NCI-H1694 treated with DMSO at 0.1 percent for 48 hours (cell line): ENCODE measurements around the gene JMJD1C.
"Not testable (repeated sequence)": the region's sequence is repeated elsewhere in the genome, so short reads cannot be mapped to it uniquely, and the experiment has no call there.

ENCODE experiments used
- DNase-seq: peaks from one replicate; lab custom pipeline; 2025; lab: John Stamatoyannopoulos, UW

JMJD1C gene, protein sequence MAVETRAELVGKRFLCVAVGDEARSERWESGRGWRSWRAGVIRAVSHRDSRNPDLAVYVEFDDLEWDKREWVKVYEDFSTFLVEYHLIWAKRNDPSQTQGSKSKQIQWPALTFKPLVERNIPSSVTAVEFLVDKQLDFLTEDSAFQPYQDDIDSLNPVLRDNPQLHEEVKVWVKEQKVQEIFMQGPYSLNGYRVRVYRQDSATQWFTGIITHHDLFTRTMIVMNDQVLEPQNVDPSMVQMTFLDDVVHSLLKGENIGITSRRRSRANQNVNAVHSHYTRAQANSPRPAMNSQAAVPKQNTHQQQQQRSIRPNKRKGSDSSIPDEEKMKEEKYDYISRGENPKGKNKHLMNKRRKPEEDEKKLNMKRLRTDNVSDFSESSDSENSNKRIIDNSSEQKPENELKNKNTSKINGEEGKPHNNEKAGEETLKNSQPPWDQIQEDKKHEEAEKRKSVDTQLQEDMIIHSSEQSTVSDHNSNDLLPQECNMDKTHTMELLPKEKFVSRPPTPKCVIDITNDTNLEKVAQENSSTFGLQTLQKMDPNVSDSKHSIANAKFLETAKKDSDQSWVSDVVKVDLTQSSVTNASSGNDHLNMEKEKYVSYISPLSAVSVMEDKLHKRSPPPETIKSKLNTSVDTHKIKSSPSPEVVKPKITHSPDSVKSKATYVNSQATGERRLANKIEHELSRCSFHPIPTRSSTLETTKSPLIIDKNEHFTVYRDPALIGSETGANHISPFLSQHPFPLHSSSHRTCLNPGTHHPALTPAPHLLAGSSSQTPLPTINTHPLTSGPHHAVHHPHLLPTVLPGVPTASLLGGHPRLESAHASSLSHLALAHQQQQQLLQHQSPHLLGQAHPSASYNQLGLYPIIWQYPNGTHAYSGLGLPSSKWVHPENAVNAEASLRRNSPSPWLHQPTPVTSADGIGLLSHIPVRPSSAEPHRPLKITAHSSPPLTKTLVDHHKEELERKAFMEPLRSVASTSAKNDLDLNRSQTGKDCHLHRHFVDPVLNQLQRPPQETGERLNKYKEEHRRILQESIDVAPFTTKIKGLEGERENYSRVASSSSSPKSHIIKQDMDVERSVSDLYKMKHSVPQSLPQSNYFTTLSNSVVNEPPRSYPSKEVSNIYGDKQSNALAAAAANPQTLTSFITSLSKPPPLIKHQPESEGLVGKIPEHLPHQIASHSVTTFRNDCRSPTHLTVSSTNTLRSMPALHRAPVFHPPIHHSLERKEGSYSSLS (N-terminal part only)

DNA sequence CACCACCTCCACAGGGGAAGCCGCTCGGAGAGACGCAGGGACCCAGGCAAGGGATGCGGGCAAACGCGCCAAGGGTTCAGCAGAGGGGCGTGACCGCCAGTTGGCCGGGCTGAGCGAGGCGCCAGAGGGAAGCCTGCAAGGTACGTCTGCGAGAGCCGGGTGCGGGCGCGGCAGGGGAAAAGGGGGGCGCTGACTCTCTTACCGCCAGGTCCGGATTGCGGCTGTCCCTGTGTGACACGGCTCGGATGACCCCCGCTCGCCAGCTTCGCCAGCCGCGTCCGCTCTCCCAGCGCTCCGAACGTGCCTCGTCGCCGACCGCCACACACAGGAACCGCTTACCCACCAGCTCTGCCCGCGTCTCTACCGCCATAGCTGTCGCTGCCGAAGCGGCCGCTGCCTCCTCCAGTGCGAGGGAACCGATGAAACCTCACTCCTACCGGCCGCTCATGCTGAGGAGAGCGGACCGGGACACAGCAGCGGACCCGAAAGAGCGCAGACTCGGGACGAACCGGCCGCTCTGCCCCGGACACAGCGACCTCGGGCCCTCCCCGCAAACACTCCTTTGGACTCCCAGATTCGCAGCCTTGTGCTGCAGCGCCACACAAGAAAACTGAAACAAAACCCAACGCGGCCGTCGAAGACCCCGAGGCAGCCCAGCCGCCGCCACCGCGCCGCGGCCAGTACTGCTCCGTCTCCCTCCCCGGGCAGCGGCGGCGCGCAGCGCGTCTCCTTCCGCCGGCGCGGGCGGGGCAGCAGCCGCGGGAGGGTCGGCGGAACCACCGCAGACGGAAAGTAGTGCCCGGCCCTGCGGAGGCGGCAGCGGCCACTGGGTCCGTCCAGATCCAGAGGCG is at the start of gene JMJD1C:
JMJD1C (minus strand) TSS at position 685 of the 851 bp plus-strand sequence; CDS start at position 370, 315 bp downstream.
- DNase-seq: peak; percentile 53

- DNase-seq: no peak
Measured at GRCh38 chr10:63515002-63515763, 49.4 kb upstream of the JMJD1C start.

DNA sequence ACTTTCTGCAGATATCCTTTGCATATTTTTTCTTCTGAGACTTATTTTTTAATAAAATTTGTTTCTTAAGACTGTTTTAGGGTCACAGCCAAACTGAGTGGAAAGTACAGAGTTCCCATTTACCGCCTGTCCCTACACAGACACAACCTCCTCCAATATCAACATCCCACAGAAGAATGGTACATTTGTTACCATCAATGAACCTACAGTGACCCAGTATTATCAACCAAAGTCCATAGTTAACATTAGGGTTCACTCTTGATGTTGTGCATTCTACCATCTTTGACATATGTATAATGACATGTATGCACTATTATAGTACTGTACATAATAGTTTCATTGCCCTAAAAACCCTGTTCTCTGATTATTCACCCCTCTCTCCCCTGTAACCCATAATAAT is 40.8 kb upstream of the JMJD1C start:
- no peak for DNase-seq

DNA sequence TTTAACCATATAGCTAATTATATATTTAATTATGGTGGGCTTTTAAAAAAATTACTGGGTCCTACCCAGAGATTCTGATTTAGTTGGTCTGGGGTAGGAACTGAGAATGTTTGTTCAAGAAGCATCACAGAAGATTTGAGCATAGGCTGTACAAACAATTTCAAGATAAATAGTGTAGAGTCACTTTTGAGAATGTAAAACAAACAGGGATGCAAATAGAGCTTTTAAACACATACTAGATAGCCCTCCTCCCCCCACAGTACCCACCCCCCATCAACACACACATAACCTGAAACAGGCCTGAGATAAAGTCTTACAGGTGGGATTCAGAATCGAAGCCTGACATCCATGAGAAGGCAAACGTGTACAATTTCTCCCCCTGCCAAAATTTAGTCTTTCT is 39.8 kb upstream of the JMJD1C start:
- no peak for DNase-seq

DNA sequence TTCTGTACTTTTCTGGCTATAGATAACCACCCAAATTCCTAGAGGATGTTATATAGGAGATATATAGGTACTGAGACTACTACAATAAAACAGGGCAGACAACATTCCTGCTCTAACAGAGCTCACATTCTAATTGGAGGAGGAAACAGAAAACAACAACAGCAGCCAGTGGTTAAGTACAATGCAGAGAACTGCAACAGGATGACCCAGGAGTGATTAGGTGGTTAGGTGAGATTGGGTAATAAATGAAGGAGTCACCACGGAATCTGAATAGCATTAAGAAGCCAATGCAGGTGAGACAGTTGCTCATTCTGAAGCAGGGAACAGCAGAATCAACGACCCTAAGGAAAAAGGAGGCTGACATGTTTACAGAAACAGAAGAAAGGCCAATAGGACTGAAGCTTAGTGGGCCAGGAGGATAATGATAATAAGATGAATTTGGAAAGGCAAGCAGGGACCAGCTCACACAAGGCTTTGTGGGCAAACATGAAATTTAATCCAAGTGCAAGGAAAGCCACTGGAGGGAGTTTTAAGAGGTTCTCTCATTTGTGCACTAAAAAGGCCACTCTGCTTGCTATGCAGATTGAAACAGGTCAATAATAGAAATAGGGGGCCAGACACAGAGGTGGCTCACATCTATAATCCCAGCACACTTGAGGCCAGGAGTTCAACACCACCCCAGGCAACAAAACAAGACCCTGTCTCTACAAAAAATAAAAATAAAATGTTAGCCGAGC is 38.5 kb upstream of the JMJD1C start:
- DNase-seq: no peak

DNA sequence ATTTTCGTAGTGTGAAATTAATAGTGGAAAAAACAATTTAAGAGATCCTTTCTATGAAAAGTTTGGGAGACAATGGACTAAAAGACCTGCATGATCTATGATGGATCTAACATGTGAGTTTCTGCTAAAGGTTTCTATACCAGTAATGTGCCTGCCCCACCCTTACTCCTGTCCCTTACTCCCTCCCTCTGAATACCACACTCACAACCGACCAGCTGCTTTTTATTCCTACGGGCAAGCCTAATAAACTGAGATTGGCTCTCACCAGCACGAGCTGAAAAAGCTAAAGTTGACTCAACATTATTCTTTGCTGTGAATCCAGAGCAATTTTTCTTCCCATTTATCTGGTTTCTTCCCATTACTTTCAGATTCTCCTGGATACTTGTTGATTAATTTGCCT is 37.6 kb upstream of the JMJD1C start:
- DNase-seq: no peak

GRCh38 chr10:63502832-63503231 is 37.1 kb upstream of the JMJD1C start:
- no peak for DNase-seq

DNA sequence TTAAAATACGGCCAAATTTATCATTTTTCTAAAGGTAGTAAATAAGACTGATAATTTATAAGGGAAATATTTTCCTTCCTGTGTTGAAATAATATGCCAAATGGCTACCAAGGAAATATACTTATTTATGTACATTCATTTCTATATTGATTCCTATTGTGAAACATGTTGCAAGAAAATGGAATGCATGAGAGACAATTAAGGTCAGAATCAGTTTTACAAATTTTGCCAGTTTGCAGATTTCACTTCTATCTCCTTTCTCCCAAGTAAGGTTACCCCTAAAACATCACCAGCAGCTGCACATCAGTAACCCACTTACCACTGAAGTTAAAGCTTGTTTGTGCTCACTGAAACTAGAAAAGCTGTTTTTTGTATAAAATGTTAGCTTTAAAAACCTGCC is 36.2 kb upstream of the JMJD1C start:
- no peak for DNase-seq

GRCh38 chr10:63500551-63500950 is 34.8 kb upstream of the JMJD1C start:
- not testable (repeated sequence) for DNase-seq

- DNase-seq: no peak
Measured at GRCh38 chr10:63498665-63499064, 32.9 kb upstream of the JMJD1C start.

GRCh38 chr10:63497321-63497720 is 31.5 kb upstream of the JMJD1C start:
- DNase-seq: no peak

GRCh38 chr10:63496561-63496960 is 30.8 kb upstream of the JMJD1C start:
- no peak for DNase-seq

DNA sequence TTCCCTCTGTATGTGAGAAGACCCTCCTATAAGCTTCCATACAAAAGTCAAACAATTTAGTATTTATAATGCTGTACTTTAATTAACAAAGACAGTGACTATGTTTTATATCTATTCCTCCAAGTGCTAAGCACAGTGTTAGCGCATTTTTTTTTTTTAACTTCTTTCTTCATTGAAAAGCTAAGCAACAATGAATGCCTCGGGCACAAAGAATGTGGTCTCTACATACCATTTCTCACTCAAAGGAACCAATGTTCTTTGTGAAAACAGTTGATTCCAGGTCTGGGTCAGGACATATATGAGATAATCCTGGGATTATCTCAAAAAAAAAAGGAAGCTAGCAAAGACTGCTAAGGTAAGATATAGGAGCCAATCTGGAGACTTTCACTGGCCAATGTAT is 29.2 kb upstream of the JMJD1C start:
- DNase-seq: no peak

DNA sequence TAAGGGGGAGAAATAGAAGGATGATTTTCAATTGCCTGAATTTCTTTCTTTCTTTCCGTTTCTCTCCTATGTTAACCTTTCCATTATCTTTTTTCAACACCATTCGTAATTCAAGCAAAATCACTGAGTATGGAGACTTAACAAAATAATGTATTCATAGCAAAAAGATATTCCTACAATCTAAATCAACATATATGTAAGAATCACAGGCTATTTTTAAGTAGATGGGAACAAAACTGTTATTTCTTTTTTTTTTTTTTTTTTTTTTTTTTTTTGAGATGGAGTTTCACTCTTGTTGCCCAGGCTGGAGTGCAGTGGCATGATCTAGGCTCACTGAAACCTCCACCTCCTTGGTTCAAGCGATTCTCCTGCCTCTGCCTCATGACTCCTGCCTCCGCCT is 27.2 kb upstream of the JMJD1C start:
- DNase-seq: no peak

DNA sequence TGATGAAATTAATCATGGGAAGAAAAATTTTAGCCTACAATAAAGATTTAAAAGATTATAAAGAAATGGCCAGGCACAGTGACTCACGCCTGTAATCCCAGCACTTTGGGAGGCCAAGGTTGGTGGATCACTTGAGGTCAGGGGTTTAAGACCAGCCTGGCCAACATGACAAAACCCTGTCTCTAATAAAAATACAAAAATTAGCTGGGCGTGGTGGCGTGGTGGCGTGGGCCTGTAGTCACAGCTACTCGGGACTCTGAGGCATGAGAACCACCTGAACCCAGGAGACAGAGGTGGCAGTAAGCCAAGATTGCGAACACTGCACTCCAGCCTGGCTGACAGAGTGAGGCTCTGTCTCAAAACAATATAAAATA is 26.5 kb upstream of the JMJD1C start:
- DNase-seq: not testable (repeated sequence)

GRCh38 chr10:63491588-63492316 is 26.0 kb upstream of the JMJD1C start:
- DNase-seq: no peak

- DNase-seq: no peak
Measured at GRCh38 chr10:63489838-63490237, 24.1 kb upstream of the JMJD1C start.

DNA sequence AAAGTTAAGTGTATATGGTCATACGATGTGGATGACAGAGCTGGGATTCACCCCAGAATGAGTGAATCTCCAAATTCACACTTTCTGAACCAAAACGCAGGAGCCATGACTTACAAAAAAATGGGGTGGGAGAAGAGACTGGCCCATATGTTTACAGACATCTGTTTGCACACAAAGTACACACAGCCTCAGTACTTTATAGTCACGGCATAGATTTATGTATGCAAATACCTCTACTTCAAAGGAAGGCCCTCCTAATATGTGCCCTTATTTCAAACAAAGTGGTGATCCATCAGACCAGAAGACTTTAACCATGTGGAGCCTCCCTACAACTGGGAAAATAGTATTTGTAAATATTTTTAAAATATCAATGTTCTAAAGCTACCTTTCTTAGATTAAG is 22.2 kb upstream of the JMJD1C start:
- no peak for DNase-seq

DNA sequence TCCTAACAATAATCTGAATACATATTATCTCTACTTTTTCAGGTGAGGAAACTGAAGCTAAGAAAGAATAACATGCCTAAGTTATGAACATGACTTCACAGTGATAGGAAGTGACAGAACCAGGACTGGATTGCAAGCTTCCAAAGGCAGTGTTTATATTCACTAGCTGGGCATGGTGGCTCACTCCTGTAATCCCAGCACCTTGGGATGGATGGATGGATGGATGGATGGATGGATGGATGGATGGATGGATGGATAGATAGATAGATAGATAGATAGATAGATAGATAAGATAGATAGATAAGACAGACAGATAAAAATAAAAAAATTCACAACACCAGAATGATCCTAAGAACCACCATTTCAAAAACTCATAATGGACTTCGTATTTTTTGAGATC is 18.2 kb upstream of the JMJD1C start:
- DNase-seq: no peak
